T-helper 2 cell treated with Interferon-gamma antibody and Interleukin-4, amounts not matched to agents 5 μg/mL and 100 μg/mL, for 36 hours (primary cell): ENCODE data around the gene RPL13.

Source experiments
- DNase-seq: peaks from one replicate; pipeline ENCODE4 v3.0.0; 2021; ENCODE audit warnings: low spot score
- H3K27ac Mint-ChIP-seq: one replicate; pipeline ENCODE4 v1.8.0; 2021; ENCODE audit warnings: mild to moderate bottlenecking, mixed read lengths
- H3K27me3 Mint-ChIP-seq: one replicate; pipeline ENCODE4 v1.8.0; 2021; ENCODE audit warnings: low read depth, mixed read lengths
- H3K36me3 Mint-ChIP-seq: one replicate; pipeline ENCODE4 v1.8.0; 2021; ENCODE audit warnings: low read depth, mixed read lengths
- H3K4me1 Mint-ChIP-seq: one replicate; pipeline ENCODE4 v1.8.0; 2021; ENCODE audit warnings: low read depth, mixed read lengths
- H3K4me3 Mint-ChIP-seq: one replicate; pipeline ENCODE4 v1.8.0; 2022; ENCODE audit warnings: mild to moderate bottlenecking, moderate library complexity, mixed read lengths
- H3K9me3 Mint-ChIP-seq: one replicate; pipeline ENCODE4 v1.8.0; 2021; ENCODE audit warnings: mixed read lengths

RPL13 gene

GRCh38 chr16:89612415-89613166, 52.1 kb downstream of the RPL13 start:
- no peak overlapping the region for H3K27ac Mint-ChIP-seq
- peaks cover 9% of the 10 kb centered on the region for H3K9me3 Mint-ChIP-seq
- H3K4me3 Mint-ChIP-seq = no peak overlapping the region
- DNase-seq = no peak
- H3K27me3 Mint-ChIP-seq = peaks cover 2% of the 10 kb centered on the region
- H3K4me1 Mint-ChIP-seq = peaks cover 8% of the 10 kb centered on the region
- H3K36me3 Mint-ChIP-seq = peaks cover 3% of the 10 kb centered on the region

DNA sequence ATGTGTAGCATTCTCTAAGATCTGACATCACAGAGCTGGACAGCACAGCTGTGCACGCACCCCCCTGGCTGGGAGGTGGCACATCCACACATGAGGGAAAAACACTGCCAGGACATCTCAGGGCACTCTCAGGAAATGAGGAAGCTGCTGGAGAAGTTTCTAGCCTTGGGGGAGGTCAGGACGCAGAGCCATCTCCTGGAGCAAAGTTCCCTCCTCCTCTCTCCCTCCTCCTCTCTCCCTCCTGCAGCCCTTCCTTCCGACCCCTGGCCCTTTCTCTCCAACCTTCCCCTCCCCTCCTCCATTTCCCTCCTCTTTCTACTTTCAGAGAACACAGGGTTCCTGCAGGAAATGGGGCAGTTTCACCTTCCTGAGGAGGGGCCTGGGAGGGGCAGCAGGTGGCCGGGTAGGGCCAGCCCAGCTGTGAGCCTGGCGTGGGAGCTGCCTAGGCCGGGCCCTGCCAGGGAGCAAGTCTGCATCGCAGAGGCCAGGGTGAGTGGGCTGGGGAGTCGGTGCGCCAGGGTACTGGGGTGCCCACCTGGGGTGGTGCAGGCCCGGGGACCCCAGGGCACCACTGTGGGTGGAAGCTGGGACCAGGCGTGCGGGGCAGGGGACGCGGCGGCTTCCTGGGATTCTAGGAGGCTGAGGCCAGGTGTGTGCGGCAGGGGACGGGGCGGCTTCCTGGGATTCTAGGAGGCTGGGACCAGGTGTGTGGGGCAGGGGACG, 52.9 kb downstream of the RPL13 start, which contains the start of gene DPEP1:
DPEP1 (plus strand) TSS at position 412 of the 723 bp plus-strand sequence. CDS start 16,769 bp downstream, outside the sequence.
- peaks cover 2% of the 10 kb centered on the region for H3K27me3 Mint-ChIP-seq
- peaks cover 9% of the 10 kb centered on the region for H3K9me3 Mint-ChIP-seq
- peaks cover 3% of the 10 kb centered on the region for H3K36me3 Mint-ChIP-seq
- no peak within 1 kb of the TSS for H3K4me3 Mint-ChIP-seq
- peaks cover 8% of the 10 kb centered on the region for H3K4me1 Mint-ChIP-seq
- no peak for DNase-seq
- no peak within 1 kb of the TSS for H3K27ac Mint-ChIP-seq

DNA sequence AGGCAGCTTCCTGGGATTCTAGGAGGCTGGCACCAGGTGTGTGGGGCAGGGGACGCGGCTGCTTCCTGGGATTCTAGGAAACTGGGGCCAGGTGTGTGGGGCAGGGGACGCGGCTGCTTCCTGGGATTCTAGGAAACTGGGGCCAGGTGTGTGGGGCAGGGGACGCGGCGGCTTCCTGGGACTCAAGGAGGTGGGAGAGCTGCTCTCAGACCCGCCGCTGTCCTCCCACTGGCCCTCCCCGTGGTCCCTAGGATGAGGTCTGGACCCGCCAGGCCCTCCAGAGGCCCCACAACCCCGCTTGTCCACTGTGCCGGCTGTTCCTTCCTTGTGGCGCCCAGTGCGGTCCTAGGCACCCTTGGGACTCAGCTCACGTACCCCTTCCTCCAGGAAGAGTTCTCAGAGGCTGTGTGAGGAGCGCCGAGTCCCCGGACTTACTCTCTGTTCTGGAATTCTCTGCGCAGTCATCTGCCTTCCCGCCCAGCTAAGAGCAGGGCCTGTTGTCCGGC, 53.5 kb downstream of the RPL13 start:
- no peak overlapping the region for H3K4me3 Mint-ChIP-seq

More for the DNA sequence above, 53.5 kb downstream of the RPL13 start:
- no peak overlapping the region for H3K27ac Mint-ChIP-seq
- peaks cover 2% of the 10 kb centered on the region for H3K27me3 Mint-ChIP-seq
- peaks cover 8% of the 10 kb centered on the region for H3K4me1 Mint-ChIP-seq
- peaks cover 3% of the 10 kb centered on the region for H3K36me3 Mint-ChIP-seq
- H3K9me3 Mint-ChIP-seq = peaks cover 9% of the 10 kb centered on the region
- no peak for DNase-seq
